GM21528 (cell line): Measurements from ENCODE around the gene PGBD2.
"Not testable (repeated sequence)": the region's sequence is repeated elsewhere in the genome, so short reads cannot be mapped to it uniquely, and the experiment has no call there.

Experiments
- ATAC-seq: cut with Tn5 transposase; IDR thresholded peaks from one replicate; pipeline ENCODE4 v1.9.1; 2021; ENCODE audit warnings: mild to moderate bottlenecking, moderate library complexity; ENCODE audit not compliant: unreplicated experiment, low FRiP score

The PGBD2 gene

DNA sequence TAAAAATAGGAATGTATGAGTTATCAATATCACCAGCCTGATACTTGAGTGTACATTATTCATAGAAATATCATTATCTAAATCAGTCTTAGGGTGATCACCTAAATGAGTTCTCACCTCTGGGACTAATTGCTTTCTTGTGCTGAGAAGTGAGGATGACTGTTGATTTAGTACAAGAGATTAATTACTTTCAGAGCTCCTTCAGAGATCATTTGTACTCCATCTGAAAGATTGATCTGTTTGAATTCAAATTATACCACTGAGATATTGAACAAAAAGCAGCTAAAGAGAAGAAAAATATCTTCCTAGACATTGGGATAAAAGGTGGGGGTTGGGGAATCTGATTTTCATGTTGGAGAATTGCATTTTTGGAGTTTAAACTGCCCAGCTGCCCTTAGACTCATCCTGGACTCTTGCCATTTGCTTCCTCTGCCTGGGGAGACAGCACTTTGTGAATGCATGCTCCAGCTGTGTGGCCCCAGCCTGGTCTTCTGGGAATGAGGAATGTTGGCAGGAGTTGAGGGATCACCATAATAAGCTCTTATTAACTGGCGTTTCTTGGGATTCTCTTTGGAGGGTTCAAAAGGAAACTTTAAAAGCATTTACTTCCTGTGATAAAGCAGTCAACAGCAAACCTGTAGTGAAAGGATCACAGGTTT is 19.7 kb upstream of the PGBD2 start:
- ATAC-seq, result no peak

DNA sequence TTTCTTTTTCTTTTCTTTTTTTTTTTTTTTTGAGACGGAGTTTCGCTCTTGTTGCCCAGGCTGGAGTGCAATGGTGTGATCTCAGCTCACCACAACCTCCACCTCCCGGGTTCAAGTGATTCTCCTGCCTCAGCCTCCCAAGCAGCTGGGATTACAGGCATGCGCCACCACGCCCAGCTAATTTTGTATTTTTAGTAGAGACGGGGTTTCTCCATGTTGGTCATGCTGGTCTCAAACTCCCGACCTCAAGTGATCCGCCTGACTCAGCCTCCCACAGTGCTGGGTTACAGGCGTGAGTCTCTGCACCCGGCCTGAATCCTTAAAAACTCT is 16.2 kb upstream of the PGBD2 start:
- not testable (repeated sequence) for ATAC-seq

- ATAC-seq, result no peak
Measured at GRCh38 chr1:248890549-248891498, 15.2 kb upstream of the PGBD2 start.

- no peak for ATAC-seq
Measured at GRCh38 chr1:248891758-248892157, 14.3 kb upstream of the PGBD2 start.

GRCh38 chr1:248892590-248892989 is 13.4 kb upstream of the PGBD2 start:
- no peak for ATAC-seq

GRCh38 chr1:248894837-248895236 is 11.2 kb upstream of the PGBD2 start:
- ATAC-seq, result no peak

DNA sequence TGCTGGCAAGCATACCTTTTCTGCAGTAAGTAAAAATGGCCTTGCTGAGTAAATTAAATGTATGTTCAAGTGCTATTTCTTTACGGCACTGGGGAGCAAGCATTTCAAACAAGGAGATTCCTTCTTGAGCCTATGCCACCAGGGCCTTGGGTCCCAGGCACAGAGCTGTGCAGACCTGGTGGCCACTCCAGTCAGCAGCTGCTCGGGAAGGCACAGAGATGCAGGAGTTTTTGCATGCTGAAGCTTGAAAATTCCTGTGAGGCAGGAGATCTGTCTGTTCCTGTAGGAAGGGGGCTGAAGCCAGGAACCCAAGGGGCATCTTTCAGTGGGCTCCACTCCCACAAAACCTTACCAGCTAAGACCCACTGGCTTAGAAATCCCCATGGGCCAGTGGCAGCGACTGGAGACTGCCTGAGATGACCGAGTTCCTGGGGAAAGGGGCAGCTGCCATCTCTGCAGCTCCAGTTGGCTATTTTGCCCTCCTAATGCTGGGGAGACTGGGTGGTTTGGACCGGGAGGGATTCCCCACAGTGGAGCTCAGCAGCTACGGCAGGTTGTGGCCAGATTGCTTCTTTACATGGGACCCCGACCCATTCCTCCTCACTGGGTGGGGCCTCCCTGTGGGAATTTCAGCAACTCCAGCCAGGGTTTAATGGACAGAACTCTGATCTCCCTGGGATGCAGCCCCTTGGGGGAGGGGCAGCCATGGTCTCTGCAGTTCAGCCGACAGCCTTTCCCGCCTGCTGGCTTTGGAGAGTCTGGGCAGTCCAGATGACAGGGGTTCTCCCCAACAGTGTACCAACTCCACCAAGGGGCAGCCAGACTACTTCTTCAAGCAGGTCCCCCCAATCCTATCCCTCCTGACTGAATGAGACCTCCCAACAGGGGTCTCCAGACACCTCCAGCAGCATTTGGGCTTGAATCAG is 8.4 kb upstream of the PGBD2 start:
- ATAC-seq, result no peak

DNA sequence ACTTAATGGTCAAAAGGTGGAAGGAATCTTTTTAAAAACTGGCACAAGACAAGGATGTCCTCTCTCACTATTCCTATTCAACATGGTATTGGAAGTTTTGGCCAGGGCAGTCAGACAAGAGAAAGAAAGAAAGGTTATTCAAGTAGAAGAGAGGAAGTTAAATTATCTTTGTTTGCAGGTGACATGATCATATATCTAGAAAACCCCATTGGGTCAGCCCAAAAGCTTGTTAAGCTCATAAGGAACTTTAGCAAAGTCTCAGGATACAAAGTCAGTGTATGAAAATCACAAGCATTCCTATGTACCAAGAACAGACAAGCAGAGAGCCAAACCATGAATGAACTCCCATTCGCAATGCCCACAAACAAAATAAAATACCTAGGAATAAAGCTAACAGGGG is 5.4 kb upstream of the PGBD2 start:
- ATAC-seq, result no peak

- no peak for ATAC-seq
Measured at GRCh38 chr1:248901578-248901977, 4.5 kb upstream of the PGBD2 start.

GRCh38 chr1:248904437-248905216 is 1.4 kb upstream of the PGBD2 start:
- ATAC-seq, result no peak

DNA sequence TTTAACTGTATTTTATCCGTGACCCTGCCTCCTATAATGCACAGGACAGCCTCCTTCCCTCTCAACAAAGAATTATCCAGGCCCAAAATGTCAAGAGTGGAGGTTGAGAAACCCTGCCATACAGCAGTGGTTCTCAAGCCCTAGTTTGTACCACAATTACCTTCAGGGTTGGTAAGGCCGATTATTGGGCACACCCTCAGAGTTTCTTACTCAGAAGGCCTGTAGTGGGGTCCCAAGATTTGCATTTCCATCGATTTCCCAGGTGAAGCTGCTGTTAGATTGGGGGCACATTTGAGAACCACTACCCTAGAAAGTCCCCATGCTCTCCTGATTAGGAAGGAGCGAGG is 400 bp upstream of the PGBD2 start:
- ATAC-seq, result no peak

- peak; percentile 28 for ATAC-seq
Measured at GRCh38 chr1:248906753-248907661, 972 bp downstream of the PGBD2 start.

GRCh38 chr1:248910761-248911160 is 4.7 kb downstream of the PGBD2 start:
- no peak for ATAC-seq

GRCh38 chr1:248913933-248914332 is 7.9 kb downstream of the PGBD2 start:
- ATAC-seq, result no peak

DNA sequence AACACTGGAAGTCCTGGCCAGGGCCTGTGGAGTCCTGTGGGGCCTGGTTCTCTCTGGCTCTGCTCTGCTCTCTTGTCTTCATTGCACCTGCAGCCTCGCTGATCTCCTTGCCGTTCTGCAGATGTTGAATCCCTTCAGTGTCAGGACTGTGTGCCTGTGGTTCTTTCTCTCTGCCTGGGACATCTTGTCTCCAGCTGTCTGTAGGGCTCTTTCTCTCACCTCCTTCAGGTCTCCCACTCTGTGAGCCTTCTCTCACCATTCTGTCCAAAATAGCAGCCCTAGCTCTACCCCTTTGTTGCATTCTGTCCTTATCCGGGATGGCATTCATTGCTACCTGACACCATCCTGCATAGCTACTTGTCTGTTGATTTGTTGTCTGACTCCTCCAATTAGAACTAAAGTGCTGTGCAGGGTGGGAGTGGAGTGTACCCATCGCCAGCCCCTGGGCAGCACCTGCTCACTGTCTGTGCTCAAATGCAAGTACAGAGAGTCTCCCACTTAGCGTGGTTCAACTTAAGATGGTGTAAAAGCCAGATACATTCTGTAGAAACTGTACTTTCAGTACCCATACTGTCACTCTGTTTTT is 8.9 kb downstream of the PGBD2 start:
- no peak for ATAC-seq

GRCh38 chr1:248918131-248918530 is 12.1 kb downstream of the PGBD2 start:
- ATAC-seq, result no peak

GRCh38 chr1:248923352-248924338 is 17.6 kb downstream of the PGBD2 start:
- no peak for ATAC-seq
